ENCODE measurements around the gene TIAL1. TPM values are rescaled to one million over a fixed set of nuclear protein-coding genes. Genes with fewer than 3 reads are reported as not detected.
"Not testable (repeated sequence)": the region's sequence is repeated elsewhere in the genome, so short reads cannot be mapped to it uniquely, and the experiment has no call there.

The TIAL1 gene
- total RNA-seq, 1 experiment from 2014 or later: 174 TPM

DNA sequence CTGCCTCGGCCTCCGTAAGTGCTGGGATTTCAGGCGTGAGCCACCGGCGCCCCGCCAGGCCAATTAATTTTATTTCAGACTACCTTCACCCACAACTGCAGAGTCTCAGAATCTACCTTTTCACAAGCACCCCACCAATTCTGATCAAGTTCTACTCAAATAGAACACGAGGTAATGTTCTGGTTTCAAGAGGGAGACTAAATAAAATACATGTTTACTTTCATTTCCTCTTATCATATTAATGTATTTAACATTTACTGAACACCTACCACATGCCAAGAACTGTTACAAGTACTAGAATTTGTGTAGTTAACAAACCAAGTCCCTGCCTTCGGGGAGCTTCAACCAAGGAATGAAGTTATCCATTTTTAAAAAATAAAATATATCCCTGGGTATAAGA, 28.8 kb downstream of the TIAL1 start:
- Histone ChIP-seq H3K9me3 (no peaks in the 10 kb centered on the region), H3K4me3 (ENCODE audit: low read depth, low read length) (no peak overlapping the region), H3K4me1 (no peaks in the 10 kb centered on the region), H3K36me3 (ENCODE audit: control insufficient read depth, insufficient read depth, low read length) (no peaks in the 10 kb centered on the region), H3K27me3 (replicated peaks; ENCODE audit: control insufficient read depth, insufficient read depth, low read length) (no peaks in the 10 kb centered on the region)
- DNase-seq: no peak
- TF ChIP-seq, protein P1, sequence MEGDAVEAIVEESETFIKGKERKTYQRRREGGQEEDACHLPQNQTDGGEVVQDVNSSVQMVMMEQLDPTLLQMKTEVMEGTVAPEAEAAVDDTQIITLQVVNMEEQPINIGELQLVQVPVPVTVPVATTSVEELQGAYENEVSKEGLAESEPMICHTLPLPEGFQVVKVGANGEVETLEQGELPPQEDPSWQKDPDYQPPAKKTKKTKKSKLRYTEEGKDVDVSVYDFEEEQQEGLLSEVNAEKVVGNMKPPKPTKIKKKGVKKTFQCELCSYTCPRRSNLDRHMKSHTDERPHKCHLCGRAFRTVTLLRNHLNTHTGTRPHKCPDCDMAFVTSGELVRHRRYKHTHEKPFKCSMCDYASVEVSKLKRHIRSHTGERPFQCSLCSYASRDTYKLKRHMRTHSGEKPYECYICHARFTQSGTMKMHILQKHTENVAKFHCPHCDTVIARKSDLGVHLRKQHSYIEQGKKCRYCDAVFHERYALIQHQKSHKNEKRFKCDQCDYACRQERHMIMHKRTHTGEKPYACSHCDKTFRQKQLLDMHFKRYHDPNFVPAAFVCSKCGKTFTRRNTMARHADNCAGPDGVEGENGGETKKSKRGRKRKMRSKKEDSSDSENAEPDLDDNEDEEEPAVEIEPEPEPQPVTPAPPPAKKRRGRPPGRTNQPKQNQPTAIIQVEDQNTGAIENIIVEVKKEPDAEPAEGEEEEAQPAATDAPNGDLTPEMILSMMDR (IDR thresholded peaks at IDR 0.05; ENCODE audit: insufficient read depth in 1 of 2, low read depth in 1 of 2, low read length in 1 of 2, severe bottlenecking in 1 of 2, unreplicated experiment in 1 of 2): no peak
- no peaks in the 10 kb centered on the region for H3K27me3 Mint-ChIP-seq (ENCODE audit: insufficient read depth, unreplicated experiment)
- POLR2A ChIA-PET: no interaction called here
- CTCF ChIA-PET: no interaction called here
- H3K4me1 Mint-ChIP-seq (ENCODE audit: low read depth, unreplicated experiment): no peaks in the 10 kb centered on the region
- H3K27ac Mint-ChIP-seq (ENCODE audit: unreplicated experiment): no peak overlapping the region
- H3K4me3 Mint-ChIP-seq (ENCODE audit: unreplicated experiment): no peak overlapping the region
- peaks cover 34% of the 10 kb centered on the region for H3K36me3 Mint-ChIP-seq (ENCODE audit: insufficient read depth, unreplicated experiment)
- intact Hi-C loops (cut with micrococcal nuclease; ENCODE audit: unreplicated experiment): no loop called here
- BruUV-seq (replicated peaks): no TSS peak
- H3K9me3 Mint-ChIP-seq (ENCODE audit: unreplicated experiment): no peaks in the 10 kb centered on the region

DNA sequence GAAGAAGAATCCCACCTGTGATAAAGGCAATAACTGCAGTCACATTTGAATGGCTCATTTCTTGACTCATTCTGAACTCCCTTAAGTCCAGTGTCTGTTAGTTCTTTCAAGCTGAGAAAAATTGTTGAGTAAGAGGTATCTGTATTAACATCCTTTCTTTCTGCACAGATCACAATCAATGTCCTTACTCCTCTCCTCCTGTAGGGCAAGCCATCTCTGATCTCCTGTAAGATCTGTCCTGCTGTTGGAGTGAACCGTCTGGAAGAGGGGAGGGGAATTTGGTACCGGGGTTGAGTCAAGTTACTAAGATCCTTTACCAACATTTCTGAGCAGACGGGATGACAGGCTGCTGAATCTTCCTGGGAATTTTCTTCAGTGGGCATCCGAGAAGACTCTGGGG, 34.7 kb downstream of the TIAL1 start:
- H3K27me3 ChIP-seq (replicated peaks; ENCODE audit: control insufficient read depth, insufficient read depth, low read length): no peaks in the 10 kb centered on the region
- Mint-ChIP-seq H3K36me3 (ENCODE audit: insufficient read depth, unreplicated experiment) (no peaks in the 10 kb centered on the region), H3K4me3 (ENCODE audit: unreplicated experiment) (no peak overlapping the region)

DNA sequence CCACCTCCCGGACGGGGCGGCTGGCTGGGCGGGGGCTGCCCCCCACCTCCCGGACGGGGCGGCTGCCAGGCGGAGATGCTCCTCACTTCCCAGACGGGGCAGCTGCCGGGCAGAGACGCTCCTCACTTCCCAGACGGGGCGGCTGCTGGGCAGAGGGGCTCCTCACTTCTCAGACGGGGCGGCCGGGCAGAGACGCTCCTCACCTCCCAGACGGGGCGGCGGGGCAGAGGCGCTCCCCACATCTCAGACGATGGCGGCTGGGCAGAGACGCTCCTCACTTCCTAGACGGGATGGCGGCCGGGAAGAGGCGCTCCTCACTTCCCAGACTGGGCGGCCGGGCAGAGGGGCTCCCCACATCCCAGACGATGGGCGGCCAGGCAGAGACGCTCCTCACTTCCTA, 37.3 kb downstream of the TIAL1 start:
- H3K9me3 Mint-ChIP-seq (ENCODE audit: unreplicated experiment); H3K27ac Mint-ChIP-seq (ENCODE audit: unreplicated experiment); H3K9me3 ChIP-seq; H3K4me3 Mint-ChIP-seq (ENCODE audit: unreplicated experiment); CTCF ChIA-PET; H3K4me1 Mint-ChIP-seq (ENCODE audit: low read depth, unreplicated experiment); H3K4me3 ChIP-seq (ENCODE audit: low read depth, low read length); H3K4me1 ChIP-seq; BruUV-seq (replicated peaks); intact Hi-C loops (cut with micrococcal nuclease; ENCODE audit: unreplicated experiment); POLR2A ChIA-PET; DNase-seq; H3K27me3 ChIP-seq (replicated peaks; ENCODE audit: control insufficient read depth, insufficient read depth, low read length); H3K36me3 ChIP-seq (ENCODE audit: control insufficient read depth, insufficient read depth, low read length); H3K27me3 Mint-ChIP-seq (ENCODE audit: insufficient read depth, unreplicated experiment); H3K36me3 Mint-ChIP-seq (ENCODE audit: insufficient read depth, unreplicated experiment): not testable (repeated sequence)

More for the DNA sequence above, 34.7 kb downstream of the TIAL1 start:
- intact Hi-C loops (cut with micrococcal nuclease; ENCODE audit: unreplicated experiment): no loop called here
- Histone ChIP-seq H3K9me3 (no peaks in the 10 kb centered on the region), H3K36me3 (ENCODE audit: control insufficient read depth, insufficient read depth, low read length) (no peaks in the 10 kb centered on the region), H3K4me3 (ENCODE audit: low read depth, low read length) (no peak overlapping the region), H3K4me1 (no peaks in the 10 kb centered on the region)
- no TSS peak for BruUV-seq (replicated peaks)
- Mint-ChIP-seq H3K4me1 (ENCODE audit: low read depth, unreplicated experiment) (no peaks in the 10 kb centered on the region), H3K27ac (ENCODE audit: unreplicated experiment) (no peak overlapping the region), H3K27me3 (ENCODE audit: insufficient read depth, unreplicated experiment) (no peaks in the 10 kb centered on the region), H3K9me3 (ENCODE audit: unreplicated experiment) (no peaks in the 10 kb centered on the region)
- no peak for DNase-seq
- CTCF ChIA-PET: no interaction called here
- TF ChIP-seq, protein P1 (IDR thresholded peaks at IDR 0.05; ENCODE audit: insufficient read depth in 1 of 2, low read depth in 1 of 2, low read length in 1 of 2, severe bottlenecking in 1 of 2, unreplicated experiment in 1 of 2): no peak
- POLR2A ChIA-PET: no interaction called here

DNA sequence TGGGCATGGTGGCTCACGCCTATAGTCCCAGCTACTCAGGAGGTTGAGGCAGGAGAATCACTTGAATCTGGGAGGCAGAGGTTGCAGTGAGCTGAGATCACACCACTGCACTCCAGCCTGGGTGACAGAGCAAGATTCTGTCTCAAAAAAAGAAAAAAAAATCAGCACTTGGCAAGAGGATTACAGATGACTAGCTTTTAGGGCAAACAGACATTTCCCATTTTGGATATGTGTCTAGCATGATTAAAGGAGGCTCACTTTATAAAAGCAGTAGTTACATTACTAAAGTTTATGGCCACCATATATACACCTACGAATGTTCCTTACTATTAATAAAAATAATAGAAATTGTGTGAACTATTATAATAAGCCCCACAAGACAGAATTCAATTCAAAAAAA, 40.7 kb downstream of the TIAL1 start:
- H3K9me3 Mint-ChIP-seq (ENCODE audit: unreplicated experiment); H3K4me1 Mint-ChIP-seq (ENCODE audit: low read depth, unreplicated experiment); H3K27ac Mint-ChIP-seq (ENCODE audit: unreplicated experiment); H3K27me3 Mint-ChIP-seq (ENCODE audit: insufficient read depth, unreplicated experiment); POLR2A ChIA-PET; H3K36me3 ChIP-seq (ENCODE audit: control insufficient read depth, insufficient read depth, low read length); intact Hi-C loops (cut with micrococcal nuclease; ENCODE audit: unreplicated experiment); H3K4me1 ChIP-seq; H3K36me3 Mint-ChIP-seq (ENCODE audit: insufficient read depth, unreplicated experiment); DNase-seq; H3K4me3 ChIP-seq (ENCODE audit: low read depth, low read length); H3K27me3 ChIP-seq (replicated peaks; ENCODE audit: control insufficient read depth, insufficient read depth, low read length); H3K4me3 Mint-ChIP-seq (ENCODE audit: unreplicated experiment); H3K9me3 ChIP-seq; CTCF ChIA-PET; BruUV-seq (replicated peaks): not testable (repeated sequence)

All from Caco-2 (cell line).